K562 (cell line): Measurements from ENCODE around the gene ESD. TPM values are rescaled to one million over a fixed set of nuclear protein-coding genes. Genes with fewer than 3 reads are reported as not detected.

Experiments used
- ARHGAP35 ChIP-seq: fragments of 450-650 bp; IDR thresholded peaks from 2 replicates; pipeline ENCODE4 v1.6.1; 2018; ENCODE audit not compliant: partially characterized antibody
- BDP1 ChIP-seq: IDR thresholded peaks from 3 replicates; pipeline ENCODE4 v1.6.1; 2011; ENCODE audit not compliant: insufficient read length, insufficient read depth
- HOXB6 ChIP-seq: fragments of 250-450 bp; sonication (Bioruptor Pico); IDR thresholded peaks from 2 replicates; pipeline ENCODE4 v1.5.1; 2022; ENCODE audit warnings: mild to moderate bottlenecking, borderline replicate concordance
- NCOA2 ChIP-seq, 2 experiments: fragments of 450-650 bp; IDR thresholded peaks; 2 replicates each; pipeline ENCODE4 v1.6.1; 2018; ENCODE audit warnings: mild to moderate bottlenecking in 2 of 2, moderate library complexity in 1 of 2; ENCODE audit not compliant: partially characterized antibody in 2 of 2
- NUFIP1 ChIP-seq: fragments of 450-650 bp; IDR thresholded peaks from 2 replicates; pipeline ENCODE4 v1.6.1; 2018; ENCODE audit not compliant: partially characterized antibody
- POLR2AphosphoS5 ChIP-seq: IDR thresholded peaks from 2 replicates; pipeline ENCODE4 v1.6.1; 2011; ENCODE audit warnings: mild to moderate bottlenecking, low read depth, low read length, moderate library complexity; ENCODE audit not compliant: control insufficient read depth, insufficient read depth
- SMAD4 ChIP-seq: fragments of 250-450 bp; sonication (Bioruptor Pico); conservative IDR thresholded peaks from 2 replicates; pipeline ENCODE4 v1.8.0; 2021; ENCODE audit warnings: inconsistent platforms, mild to moderate bottlenecking, moderate library complexity
- TCF7L2 ChIP-seq: fragments of 150-350 bp; IDR thresholded peaks from 2 replicates; pipeline ENCODE4 v1.6.1; 2016; ENCODE audit warnings: low read depth, mild to moderate bottlenecking, low read length, moderate library complexity
- U2AF2 ChIP-seq: fragments of 200-400 bp; formaldehyde crosslinking; optimal IDR thresholded peaks from 2 replicates; pipeline ENCODE3; 2017; ENCODE audit warnings: low read depth, mild to moderate bottlenecking, low read length
- ZFP30 ChIP-seq: fragments of 250-450 bp; sonication (Bioruptor Pico); IDR thresholded peaks from 2 replicates; pipeline ENCODE4 v1.8.0; 2022; ENCODE audit warnings: moderate library complexity, mild to moderate bottlenecking, inconsistent platforms, borderline replicate concordance
- ZNF263 ChIP-seq: sonication (generic); formaldehyde crosslinking; IDR thresholded peaks from 2 replicates; pipeline ENCODE4 v1.8.0; 2022; ENCODE audit warnings: mild to moderate bottlenecking, missing genetic modification reagents, borderline replicate concordance
- ZNF589 ChIP-seq: fragments of 200-800 bp; sonication (Bioruptor generic); IDR thresholded peaks from 2 replicates; pipeline ENCODE4 v1.6.1; 2016; ENCODE audit warnings: low read depth, missing genetic modification characterization, missing compliant biosample characterization
- polyA plus RNA-seq, 8 experiments: library from polyadenylated mRNA; depleted of rRNA in 4 of 8; stranded (reverse) in 5 of 8; unstranded in 3 of 8; fragments of >200 nt; fragmentation: Nextera tagmentation in 2 of 8; fragmentation: Illumina TruSeq in 1 of 8; extraction: Ambion mirVana in 2 of 8; extraction: Trizol in 1 of 8; gene quantifications; 2 replicates each; pipeline versions ENCODE4 v1.2.1 to v1.2.3, GENCODE V29; 2011 to 2014; ENCODE audit warnings: inconsistent platforms in 1 of 8, missing spikeins in 1 of 8
- total RNA-seq, 7 experiments: library from RNA; depleted of rRNA in 6 of 7; stranded (reverse); fragments of >200 nt in 6 of 7; fragmentation: Illumina TruSeq in 2 of 7; extraction: Trizol in 2 of 7; gene quantifications; 2 replicates each; pipeline versions ENCODE4 v1.2.1 to v1.2.3, GENCODE V29; 2011 to 2021; ENCODE audit warnings: low replicate concordance in 1 of 7
- TF ChIP-seq, protein P1 (sequence below): sonication (generic); formaldehyde crosslinking; IDR thresholded peaks from 2 replicates; pipeline ENCODE4 v1.8.0; 2022; ENCODE audit warnings: mild to moderate bottlenecking, missing genetic modification reagents, borderline replicate concordance
- TF ChIP-seq, protein P2 (sequence below): fragments of 450-650 bp; formaldehyde crosslinking; IDR thresholded peaks from 2 replicates; pipeline ENCODE4 v1.4.0; 2022; ENCODE audit warnings: missing genetic modification characterization
- TF ChIP-seq, protein P3 (sequence below): fragments of 450-650 bp; formaldehyde crosslinking; IDR thresholded peaks from 2 replicates; pipeline ENCODE4 v1.4.0; 2022; ENCODE audit warnings: mild to moderate bottlenecking, moderate library complexity
- TF ChIP-seq, protein P4 (sequence below): sonication (generic); formaldehyde crosslinking; IDR thresholded peaks from 2 replicates; pipeline ENCODE4 v1.8.0; 2022; ENCODE audit warnings: mild to moderate bottlenecking, low read depth, missing genetic modification reagents
- TF ChIP-seq, protein P5 (sequence below): fragments of 450-650 bp; IDR thresholded peaks from 2 replicates; pipeline ENCODE4 v1.6.1; 2018; ENCODE audit warnings: mild to moderate bottlenecking, low read depth; ENCODE audit not compliant: partially characterized antibody
- TF ChIP-seq, protein P6 (sequence below): sonication (generic); formaldehyde crosslinking; IDR thresholded peaks from 2 replicates; pipeline ENCODE4 v1.5.0; 2020; ENCODE audit warnings: missing genetic modification reagents

The ESD gene
- total and polyA plus RNA-seq, 9 of the 15 experiments (the other 6 are each of a cell fraction or from before 2014, with no cell fraction given) = 88.9 to 402 (median 232) TPM

DNA sequence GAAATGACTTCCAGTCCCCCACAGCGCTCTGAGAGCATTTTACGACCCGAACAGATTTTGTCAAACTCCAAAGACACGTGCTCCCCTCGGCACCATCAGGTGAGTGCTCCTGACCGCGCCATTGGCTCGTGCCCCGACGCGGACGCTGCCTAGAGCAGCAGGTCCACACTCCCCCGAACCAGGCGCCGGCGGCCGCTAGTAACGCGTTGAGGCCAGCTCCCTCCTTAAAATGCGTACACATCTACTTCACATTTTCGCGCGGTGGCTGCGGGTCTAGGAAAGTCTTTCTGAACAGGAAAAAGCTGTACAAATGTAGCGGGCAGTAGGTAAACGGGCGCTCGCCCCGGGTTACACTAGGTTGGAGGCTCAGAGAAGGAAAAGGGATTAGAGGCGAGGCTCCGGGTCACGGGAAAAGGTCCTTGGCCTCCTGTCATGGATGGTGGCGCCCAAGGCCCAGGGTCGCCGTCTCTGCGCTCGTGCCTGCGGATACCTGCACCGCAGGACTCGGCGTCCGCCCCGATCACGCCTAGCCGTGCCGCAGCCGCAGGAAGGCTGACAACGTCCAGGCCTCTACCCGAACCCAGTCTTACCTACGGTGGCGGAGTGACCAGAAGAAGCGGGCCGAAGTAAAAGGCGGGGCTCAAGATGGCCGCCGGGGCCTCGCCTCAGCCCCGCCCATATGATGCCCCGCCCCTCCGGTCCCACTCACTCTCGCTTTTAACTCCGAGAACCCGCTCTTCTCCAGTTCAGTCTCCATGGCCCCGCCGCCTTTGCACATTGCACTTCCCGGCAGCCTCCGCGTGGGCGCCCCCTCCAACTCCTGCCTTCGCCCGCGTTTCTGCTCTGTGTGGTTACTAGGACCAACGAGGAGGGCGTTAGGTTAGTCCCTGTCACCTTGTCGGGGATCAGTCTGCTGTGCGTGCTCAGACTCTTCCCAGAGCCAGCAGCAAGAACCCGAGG lies at the start of gene ESD (continued):
- TF ChIP-seq, protein P1, sequence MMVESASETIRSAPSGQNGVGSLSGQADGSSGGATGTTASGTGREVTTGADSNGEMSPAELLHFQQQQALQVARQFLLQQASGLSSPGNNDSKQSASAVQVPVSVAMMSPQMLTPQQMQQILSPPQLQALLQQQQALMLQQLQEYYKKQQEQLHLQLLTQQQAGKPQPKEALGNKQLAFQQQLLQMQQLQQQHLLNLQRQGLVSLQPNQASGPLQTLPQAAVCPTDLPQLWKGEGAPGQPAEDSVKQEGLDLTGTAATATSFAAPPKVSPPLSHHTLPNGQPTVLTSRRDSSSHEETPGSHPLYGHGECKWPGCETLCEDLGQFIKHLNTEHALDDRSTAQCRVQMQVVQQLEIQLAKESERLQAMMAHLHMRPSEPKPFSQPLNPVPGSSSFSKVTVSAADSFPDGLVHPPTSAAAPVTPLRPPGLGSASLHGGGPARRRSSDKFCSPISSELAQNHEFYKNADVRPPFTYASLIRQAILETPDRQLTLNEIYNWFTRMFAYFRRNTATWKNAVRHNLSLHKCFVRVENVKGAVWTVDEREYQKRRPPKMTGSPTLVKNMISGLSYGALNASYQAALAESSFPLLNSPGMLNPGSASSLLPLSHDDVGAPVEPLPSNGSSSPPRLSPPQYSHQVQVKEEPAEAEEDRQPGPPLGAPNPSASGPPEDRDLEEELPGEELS (CRISPR knock-in tag) = no peak
- no peak for TF ChIP-seq NCOA2 (IDR thresholded peaks at IDR 0.05; ENCODE audit: partially characterized antibody in 2 of 2)
- no peak; the same call in 1 of the 2 replicates for TF ChIP-seq SMAD4 (CRISPR knock-in tag)
- TF ChIP-seq NUFIP1 = no peak
- no peak for TF ChIP-seq ARHGAP35
- TF ChIP-seq, protein P2, sequence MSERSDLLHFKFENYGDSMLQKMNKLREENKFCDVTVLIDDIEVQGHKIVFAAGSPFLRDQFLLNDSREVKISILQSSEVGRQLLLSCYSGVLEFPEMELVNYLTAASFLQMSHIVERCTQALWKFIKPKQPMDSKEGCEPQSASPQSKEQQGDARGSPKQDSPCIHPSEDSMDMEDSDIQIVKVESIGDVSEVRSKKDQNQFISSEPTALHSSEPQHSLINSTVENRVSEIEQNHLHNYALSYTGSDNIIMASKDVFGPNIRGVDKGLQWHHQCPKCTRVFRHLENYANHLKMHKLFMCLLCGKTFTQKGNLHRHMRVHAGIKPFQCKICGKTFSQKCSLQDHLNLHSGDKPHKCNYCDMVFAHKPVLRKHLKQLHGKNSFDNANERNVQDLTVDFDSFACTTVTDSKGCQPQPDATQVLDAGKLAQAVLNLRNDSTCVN (CRISPR knock-in tag) = no peak
- TF ChIP-seq ZFP30 = no peak
- TF ChIP-seq, protein P3, sequence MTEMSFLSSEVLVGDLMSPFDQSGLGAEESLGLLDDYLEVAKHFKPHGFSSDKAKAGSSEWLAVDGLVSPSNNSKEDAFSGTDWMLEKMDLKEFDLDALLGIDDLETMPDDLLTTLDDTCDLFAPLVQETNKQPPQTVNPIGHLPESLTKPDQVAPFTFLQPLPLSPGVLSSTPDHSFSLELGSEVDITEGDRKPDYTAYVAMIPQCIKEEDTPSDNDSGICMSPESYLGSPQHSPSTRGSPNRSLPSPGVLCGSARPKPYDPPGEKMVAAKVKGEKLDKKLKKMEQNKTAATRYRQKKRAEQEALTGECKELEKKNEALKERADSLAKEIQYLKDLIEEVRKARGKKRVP (CRISPR knock-in tag) = no peak
- TF ChIP-seq TCF7L2 = no peak
- TF ChIP-seq, protein P4, sequence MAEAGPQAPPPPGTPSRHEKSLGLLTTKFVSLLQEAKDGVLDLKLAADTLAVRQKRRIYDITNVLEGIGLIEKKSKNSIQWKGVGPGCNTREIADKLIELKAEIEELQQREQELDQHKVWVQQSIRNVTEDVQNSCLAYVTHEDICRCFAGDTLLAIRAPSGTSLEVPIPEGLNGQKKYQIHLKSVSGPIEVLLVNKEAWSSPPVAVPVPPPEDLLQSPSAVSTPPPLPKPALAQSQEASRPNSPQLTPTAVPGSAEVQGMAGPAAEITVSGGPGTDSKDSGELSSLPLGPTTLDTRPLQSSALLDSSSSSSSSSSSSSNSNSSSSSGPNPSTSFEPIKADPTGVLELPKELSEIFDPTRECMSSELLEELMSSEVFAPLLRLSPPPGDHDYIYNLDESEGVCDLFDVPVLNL (CRISPR knock-in tag) = no peak
- TF ChIP-seq U2AF2 = no peak
- TF ChIP-seq BDP1 = no peak
- TF ChIP-seq, protein P5, sequence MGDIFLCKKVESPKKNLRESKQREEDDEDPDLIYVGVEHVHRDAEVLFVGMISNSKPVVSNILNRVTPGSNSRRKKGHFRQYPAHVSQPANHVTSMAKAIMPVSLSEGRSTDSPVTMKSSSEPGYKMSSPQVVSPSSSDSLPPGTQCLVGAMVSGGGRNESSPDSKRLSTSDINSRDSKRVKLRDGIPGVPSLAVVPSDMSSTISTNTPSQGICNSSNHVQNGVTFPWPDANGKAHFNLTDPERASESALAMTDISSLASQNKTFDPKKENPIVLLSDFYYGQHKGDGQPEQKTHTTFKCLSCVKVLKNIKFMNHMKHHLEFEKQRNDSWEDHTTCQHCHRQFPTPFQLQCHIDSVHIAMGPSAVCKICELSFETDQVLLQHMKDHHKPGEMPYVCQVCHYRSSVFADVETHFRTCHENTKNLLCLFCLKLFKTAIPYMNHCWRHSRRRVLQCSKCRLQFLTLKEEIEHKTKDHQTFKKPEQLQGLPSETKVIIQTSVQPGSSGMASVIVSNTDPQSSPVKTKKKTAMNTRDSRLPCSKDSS = no peak
- TF ChIP-seq POLR2AphosphoS5 = peak; percentile 54; the same call in 1 of the 2 replicates
- TF ChIP-seq ZNF263 (CRISPR knock-in tag) = peak; percentile 69
- TF ChIP-seq, protein P6, sequence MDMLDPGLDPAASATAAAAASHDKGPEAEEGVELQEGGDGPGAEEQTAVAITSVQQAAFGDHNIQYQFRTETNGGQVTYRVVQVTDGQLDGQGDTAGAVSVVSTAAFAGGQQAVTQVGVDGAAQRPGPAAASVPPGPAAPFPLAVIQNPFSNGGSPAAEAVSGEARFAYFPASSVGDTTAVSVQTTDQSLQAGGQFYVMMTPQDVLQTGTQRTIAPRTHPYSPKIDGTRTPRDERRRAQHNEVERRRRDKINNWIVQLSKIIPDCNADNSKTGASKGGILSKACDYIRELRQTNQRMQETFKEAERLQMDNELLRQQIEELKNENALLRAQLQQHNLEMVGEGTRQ (CRISPR knock-in tag) = peak; percentile 68
- no peak for TF ChIP-seq HOXB6 (CRISPR knock-in tag)
- TF ChIP-seq ZNF589 (CRISPR knock-in tag) = peak; percentile 54; the same call in 1 of the 2 replicates
